ELF-1 (cell line): Measurements from ENCODE around the gene ARHGEF12.
A peak's percentile ranks its signal among the peaks of the same experiment; 100 is the strongest.

Experiments used
- DNase-seq: peaks from one replicate; pipeline ENCODE4 v3.0.0-alpha.2; 2016; ENCODE audit warnings: low read depth, low spot score

Gene ARHGEF12

DNA sequence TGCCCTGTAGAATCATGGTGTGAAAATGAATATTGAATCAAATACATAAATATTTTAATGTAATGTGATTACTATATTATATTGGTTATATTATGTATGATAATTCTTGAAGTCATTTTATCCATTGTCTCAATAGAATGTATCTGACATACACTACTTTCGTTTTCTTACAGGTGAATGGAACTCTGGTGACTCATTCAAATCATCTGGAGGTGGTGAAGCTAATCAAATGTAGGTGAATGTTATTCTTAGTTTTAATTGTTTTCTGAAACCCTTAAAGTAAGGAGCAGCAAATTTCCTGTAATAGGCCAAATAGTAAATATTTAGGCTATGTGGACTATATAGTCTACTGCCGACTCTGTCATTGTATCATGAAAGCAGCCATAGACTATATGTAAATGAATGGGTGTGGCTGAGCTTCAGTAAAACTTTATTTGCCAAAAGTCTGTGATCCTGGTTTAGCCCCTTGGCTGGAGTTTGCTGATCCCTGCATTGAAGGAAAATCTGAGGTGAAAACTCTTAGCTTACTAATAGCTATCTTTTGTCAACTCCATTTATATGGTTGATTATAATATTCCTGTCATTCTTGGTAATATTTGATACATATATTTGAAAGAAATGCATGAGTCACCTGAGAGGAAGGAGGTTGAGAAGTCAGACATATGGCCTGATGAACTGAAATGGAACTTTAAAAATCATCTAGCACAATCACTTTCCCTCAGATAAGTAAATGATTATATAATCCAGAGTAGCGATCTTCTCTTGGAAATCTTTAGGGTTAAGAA is 88.2 kb downstream of the ARHGEF12 start:
- DNase-seq = no peak

GRCh38 chr11:120424970-120425332 is 88.7 kb downstream of the ARHGEF12 start:
- DNase-seq = no peak

GRCh38 chr11:120425527-120425926 is 89.3 kb downstream of the ARHGEF12 start:
- no peak for DNase-seq

- DNase-seq = no peak
Measured at GRCh38 chr11:120430146-120430545, 93.9 kb downstream of the ARHGEF12 start.

DNA sequence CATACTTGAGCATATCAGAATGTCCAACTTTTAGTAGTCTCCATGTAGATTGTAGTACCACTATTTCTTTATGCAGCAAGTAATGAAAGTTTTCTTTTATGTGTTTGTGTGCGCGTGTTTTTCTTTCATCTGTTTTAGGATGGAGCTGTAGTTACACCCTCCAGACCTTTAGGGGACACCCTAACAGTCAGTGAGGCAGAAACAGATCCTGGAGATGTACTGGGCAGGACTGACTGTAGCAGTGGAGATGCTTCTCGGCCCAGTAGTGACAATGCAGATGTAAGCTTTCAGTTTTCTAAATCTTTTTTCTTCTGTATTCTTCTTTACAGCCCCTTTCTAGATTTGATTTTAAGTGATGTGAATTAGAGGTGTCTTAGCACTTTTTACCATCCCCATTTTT is 95.4 kb downstream of the ARHGEF12 start:
- peak; percentile 1 for DNase-seq

DNA sequence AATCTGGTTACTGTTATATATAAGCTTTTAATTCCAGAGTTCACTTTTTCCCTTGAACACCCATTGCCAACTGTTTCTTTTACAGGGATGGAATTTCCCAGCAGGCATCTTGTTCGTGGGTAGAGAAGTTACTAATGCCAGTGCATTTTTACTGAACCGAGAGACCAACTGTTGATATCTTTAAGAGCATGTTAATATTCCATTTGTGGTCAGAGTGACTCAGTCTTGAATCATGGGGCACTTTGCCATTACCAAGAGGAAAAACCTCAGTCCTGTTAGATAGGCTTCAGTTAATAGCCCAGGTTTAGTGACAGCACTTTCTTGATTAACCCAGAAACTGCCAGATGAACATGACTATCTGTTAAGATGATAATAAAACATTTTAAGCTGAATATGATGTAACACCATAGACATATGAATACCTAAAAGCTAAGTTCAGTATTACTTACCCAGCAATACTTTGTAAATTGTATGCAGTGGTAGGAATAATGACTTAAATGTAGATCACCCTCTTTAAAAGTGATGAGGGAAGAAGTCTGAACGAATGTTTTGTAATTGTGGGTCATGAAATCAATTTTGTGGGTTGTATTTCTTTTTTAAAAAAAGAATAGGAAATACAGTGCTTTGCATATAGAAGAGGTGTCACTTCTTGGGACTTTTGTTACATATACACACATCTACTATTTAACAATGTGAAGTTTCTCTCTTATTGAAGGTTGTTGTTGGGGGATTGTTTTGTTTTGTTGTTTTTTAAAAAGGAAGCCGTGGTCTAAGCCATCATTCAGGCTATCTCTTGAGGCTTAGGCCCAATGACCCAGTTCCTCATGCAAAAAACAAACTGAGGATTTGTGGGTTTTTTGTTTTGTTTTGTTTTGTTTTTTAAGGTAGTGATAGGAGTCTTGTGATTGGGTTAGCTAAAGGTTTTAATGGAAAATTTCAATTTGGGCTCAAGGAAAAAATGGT is 96.1 kb downstream of the ARHGEF12 start:
- DNase-seq = no peak

DNA sequence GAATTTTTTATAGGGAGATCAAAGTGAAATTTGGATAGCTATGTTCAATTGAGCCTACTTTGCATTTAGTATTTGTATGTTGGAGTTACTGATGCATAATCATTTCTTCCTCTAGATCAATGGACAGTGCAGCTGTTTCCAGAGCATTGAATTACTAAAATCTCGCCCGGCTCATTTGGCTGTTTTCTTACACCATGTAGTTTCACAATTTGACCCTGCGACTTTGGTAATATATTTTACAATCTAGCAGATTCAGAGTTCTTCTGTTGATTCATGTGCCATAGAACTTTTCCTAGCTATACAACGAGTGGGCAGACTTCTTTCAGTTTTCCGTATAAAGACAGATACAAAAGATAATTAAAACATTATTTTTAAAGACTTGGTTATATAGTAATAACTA is 105.4 kb downstream of the ARHGEF12 start:
- DNase-seq = no peak

- no peak for DNase-seq
Measured at GRCh38 chr11:120442031-120442430, 105.8 kb downstream of the ARHGEF12 start.

GRCh38 chr11:120446802-120447201 is 110.6 kb downstream of the ARHGEF12 start:
- no peak for DNase-seq

DNA sequence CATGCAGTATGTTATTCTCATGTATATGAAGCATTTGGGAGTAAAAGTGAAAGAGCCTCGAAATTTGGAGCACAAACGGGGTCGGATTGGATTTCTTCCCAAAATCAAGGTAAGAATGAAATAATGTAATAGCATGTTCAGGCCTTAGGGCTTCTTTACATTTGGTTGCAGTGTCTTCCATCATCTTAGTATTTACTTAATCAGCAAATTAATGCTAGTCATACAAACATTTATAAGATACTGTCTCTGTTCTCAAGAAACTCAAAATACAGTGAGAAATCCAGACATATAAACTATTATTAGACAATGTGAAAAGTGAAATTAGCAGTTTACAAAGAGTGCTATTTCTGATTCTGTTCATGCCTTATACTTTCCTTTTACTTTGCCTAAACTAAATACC is 112.0 kb downstream of the ARHGEF12 start:
- DNase-seq = no peak

GRCh38 chr11:120455487-120455886 is 119.3 kb downstream of the ARHGEF12 start:
- no peak for DNase-seq

- no peak for DNase-seq
Measured at GRCh38 chr11:120457996-120458395, 121.8 kb downstream of the ARHGEF12 start.

GRCh38 chr11:120462825-120463224 is 126.6 kb downstream of the ARHGEF12 start:
- no peak for DNase-seq

- DNase-seq = no peak
Measured at GRCh38 chr11:120465921-120466534, 129.8 kb downstream of the ARHGEF12 start.

- DNase-seq = no peak
Measured at GRCh38 chr11:120467627-120468026, 131.4 kb downstream of the ARHGEF12 start.

DNA sequence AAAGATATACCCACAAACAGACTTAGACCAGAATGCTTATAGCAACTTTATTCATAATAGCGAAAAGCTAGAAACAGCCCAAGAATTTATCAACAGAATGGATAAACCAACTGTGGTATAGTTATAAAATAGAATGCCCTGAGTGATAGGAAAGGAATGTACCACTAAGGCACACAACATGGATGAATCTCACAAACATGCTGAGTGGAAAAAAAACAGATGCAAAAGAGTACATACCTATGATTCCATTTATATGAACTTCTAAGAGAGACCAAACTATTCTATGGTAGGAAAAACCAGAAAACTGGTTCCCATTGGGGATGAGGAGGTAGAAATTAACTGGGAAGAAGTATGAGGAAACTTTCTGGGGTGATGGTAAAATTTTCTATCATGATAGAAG is 134.9 kb downstream of the ARHGEF12 start:
- DNase-seq = no peak

- no peak for DNase-seq
Measured at GRCh38 chr11:120471994-120472393, 135.8 kb downstream of the ARHGEF12 start.

- DNase-seq = no peak
Measured at GRCh38 chr11:120473503-120473902, 137.3 kb downstream of the ARHGEF12 start.

GRCh38 chr11:120482149-120482548 is 145.9 kb downstream of the ARHGEF12 start:
- DNase-seq = no peak

DNA sequence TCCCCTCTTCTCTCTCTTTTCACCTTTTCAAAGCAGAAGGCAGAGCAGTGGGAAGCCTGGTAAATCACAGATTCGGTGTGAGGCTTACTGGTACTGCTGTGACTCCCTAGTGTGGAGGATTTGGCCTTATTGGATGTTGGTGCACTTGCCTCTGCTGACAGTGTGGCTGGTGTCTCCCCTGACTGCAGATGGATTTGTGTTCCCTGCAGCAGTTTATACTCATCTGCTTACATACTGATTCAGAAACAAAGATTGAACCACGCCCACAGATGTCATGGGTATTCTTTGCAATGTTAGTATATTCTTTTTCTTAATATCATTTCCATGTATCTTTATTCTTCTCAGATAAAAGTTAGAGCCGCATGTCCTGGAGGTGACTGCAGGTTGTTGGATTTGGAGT is 148.5 kb downstream of the ARHGEF12 start:
- DNase-seq = no peak

GRCh38 chr11:120486138-120486537 is 149.9 kb downstream of the ARHGEF12 start:
- DNase-seq = no peak

DNA sequence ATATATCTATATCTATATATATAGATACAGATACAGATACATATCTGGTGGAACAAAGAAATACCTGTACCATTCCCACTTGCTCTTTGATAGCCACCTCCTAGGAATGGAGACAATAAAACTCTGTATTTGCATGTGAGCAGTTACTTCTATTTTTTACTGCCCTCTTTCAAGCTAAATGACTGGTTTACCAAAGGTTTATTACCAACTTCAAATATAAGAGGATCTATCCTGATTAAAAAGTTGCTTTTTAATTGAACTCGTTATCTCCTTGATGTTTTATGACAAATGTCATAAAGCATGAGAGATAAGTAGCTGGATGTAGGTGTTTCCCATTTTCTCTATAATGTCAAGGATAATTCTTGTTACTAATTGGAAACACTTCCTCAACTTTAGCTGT is 153.6 kb downstream of the ARHGEF12 start:
- DNase-seq = no peak
